ENCODE data around the gene TMEM131. TPM values are rescaled to one million over a fixed set of nuclear protein-coding genes. Genes with fewer than 3 reads are reported as not detected.

Gene TMEM131
- total RNA-seq, 4 donors from 2014 or later = 24.1 to 44.6 (median 34.4) TPM

DNA sequence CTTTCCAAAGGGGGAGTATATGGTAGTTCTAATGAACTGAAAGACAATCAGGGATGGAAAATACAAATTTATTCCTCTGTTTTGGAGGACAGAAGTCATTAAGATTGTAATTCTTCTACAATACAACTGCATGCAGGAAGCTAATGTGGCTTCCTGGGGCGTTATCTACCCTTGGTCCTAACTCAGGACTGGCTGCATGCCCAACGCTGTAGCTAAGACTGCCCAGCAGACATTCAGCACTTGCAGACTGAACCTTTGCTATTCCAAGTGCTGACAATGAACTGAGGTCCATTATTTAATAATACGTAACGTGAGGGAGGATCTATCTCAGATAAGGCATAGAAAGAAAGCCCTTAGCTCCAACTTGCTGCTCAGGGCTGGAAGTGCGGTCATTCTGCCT is 229.2 kb downstream of the TMEM131 start:
- no peak for DNase-seq (ENCODE audit: low spot score)
- TF ChIP-seq CTCF (IDR thresholded peaks at IDR 0.05) = no peak
- ATAC-seq (ENCODE audit: low FRiP score) = no peak

GRCh38 chr2:97765933-97766332 is 229.8 kb downstream of the TMEM131 start:
- DNase-seq (ENCODE audit: low spot score) (no peak), ATAC-seq (ENCODE audit: low FRiP score) (no peak)
- TF ChIP-seq CTCF (IDR thresholded peaks at IDR 0.05) = no peak

- TF ChIP-seq CTCF (IDR thresholded peaks at IDR 0.05) = no peak
- ATAC-seq (ENCODE audit: low FRiP score) = no peak
- no peak for DNase-seq (ENCODE audit: low spot score)
Measured at GRCh38 chr2:97764559-97765263, 231.0 kb downstream of the TMEM131 start.

DNA sequence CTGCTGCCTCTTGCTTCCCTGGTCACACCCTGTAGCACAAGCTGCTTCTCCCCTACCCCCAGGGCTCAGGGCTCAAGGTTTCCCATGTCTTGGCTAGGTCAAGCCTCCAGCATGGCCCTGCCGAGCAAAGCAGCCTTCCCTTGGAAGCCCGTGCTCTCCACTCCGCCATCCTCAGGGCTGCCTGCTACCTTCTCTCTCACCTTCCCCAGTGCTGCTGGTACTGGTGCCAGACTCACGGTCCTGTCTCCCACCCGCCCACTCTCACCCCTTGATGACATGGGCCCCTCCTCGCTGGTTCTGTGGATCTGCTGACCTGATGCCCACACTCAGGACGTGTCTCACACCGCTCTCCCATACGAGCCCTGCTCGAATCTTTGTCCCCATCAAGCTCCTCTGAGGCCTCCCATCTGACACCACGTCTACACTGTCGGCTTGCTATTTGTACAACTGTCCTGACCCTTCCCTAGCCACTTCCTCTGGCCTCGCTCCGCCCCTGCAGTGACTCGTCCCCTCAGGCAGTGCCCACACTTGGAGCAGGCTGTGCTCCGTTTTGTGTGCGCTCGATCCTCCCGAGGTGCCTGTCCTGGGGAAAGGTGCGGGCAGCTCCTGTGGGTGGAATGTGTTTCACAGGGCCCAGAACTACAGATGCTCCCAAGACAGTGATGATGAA is 232.4 kb downstream of the TMEM131 start:
- peak; percentile 7 for ATAC-seq (ENCODE audit: low FRiP score)
- DNase-seq (ENCODE audit: low spot score) = no peak
- no peak for TF ChIP-seq CTCF (IDR thresholded peaks at IDR 0.05)

DNA sequence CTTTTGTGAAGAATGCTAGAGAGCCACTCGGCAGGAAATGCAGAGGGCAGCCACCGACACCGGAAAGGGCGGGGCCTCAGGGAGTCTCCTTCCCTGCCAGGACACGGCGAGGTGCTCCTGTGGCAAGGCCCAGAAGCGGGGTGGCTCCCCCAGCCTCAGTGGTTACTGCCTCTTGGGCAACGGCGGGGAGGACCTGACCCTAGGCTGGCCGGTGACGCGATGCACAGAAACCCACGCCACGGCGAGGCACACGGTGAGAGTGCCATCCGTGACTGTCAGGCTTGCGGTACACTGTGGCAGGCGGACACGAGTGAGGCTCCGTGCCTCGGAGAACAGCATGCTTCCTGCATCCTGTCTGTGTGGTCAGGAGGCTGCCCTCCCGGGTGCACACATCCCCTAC is 234.6 kb downstream of the TMEM131 start:
- no peak for TF ChIP-seq CTCF (IDR thresholded peaks at IDR 0.05)
- ATAC-seq (ENCODE audit: low FRiP score) (no peak), DNase-seq (ENCODE audit: low spot score) (no peak)

DNA sequence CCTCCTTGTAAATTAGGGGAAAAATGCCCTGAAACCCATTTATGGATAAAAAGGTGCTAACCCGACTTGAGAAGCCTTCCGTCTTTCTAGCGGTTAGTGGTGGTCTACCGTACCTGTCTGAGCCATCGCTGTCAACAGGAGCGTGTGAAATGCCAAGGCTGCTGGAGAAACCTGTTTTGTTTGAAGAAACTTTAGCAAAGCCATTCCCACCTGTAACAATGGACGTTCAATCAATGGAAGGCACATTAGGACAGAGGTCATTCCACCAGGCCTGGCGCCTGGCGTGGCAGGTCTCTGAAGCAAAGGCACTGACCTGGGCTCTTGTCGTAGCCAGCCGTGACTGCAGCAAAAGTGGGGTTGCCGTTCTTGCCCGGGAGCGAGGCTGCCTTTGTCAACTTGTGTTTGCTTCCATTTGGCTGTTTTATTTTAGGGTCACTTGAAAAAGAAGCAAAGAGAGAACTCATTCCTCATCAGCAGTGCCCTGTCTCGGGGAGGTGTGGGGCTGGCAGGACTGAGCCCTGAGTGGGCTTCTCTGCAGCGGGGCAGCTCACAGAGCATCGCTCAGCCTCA is 235.2 kb downstream of the TMEM131 start:
- no peak for DNase-seq (ENCODE audit: low spot score)
- no peak for ATAC-seq (ENCODE audit: low FRiP score)
- TF ChIP-seq CTCF (IDR thresholded peaks at IDR 0.05) = no peak

Measured in omental fat pad (tissue), 4 donors.